Breast epithelium (tissue), 3 donors: ENCODE data around the gene FCGR3A.
"Not testable (repeated sequence)": the region's sequence is repeated elsewhere in the genome, so short reads cannot be mapped to it uniquely, and the experiment has no call there.

ENCODE experiments used
- CTCF ChIP-seq, 3 donors: fragments of 450-650 bp; IDR thresholded peaks; one replicate each; pipeline ENCODE4 v1.5.1; 2016 to 2017; ENCODE audit warnings: antibody characterized with exemption in 3 of 3, mild to moderate bottlenecking in 3 of 3, moderate library complexity in 3 of 3
- POLR2A ChIP-seq: fragments of 450-650 bp; IDR thresholded peaks from one replicate; pipeline ENCODE4 v1.6.1; 2016; ENCODE audit warnings: antibody characterized with exemption, mild to moderate bottlenecking, moderate library complexity
- POLR2AphosphoS5 ChIP-seq, 3 donors: sonication (generic); formaldehyde crosslinking; IDR thresholded peaks; one replicate each; pipeline ENCODE4 v1.6.1; 2017; ENCODE audit warnings: antibody characterized with exemption in 3 of 3

- not testable (repeated sequence) for TF ChIP-seq CTCF (IDR thresholded peaks at IDR 0.05); POLR2A; POLR2AphosphoS5 (IDR thresholded peaks at IDR 0.05)
Measured at GRCh38 chr1:161592586-161592985, 43.0 kb upstream of the FCGR3A start.
